SK-N-SH (cell line): ENCODE measurements around the gene HOXB6. TPM values are rescaled to one million over a fixed set of nuclear protein-coding genes. Genes with fewer than 3 reads are reported as not detected.

ENCODE experiments used
- CTCF ChIA-PET: fragments of 300-600, 350-600 bp; formaldehyde crosslinking; extraction: SDS; loops from one replicate; lab custom pipeline; 2021; lab: Yijun Ruan, JAX
- POLR2A ChIA-PET: fragments of 350-600 bp; sonication (Branson Sonifier 250); formaldehyde crosslinking; extraction: SDS; loops from one replicate; lab custom pipeline; 2020; ENCODE audit warnings: antibody characterized with exemption, inconsistent platforms; lab: Yijun Ruan, JAX
- DNase-seq: peaks from one replicate; pipeline ENCODE4 v3.0.0; 2012
- H2AFZ ChIP-seq: fragments of 200-600 bp; sonication (generic); 2 replicates; pipeline ENCODE4 v1.8.1; 2016; ENCODE audit warnings: antibody characterized with exemption, mild to moderate bottlenecking, low read depth
- H3F3A ChIP-seq: fragments of 200-600 bp; sonication (generic); replicated peaks from 2 replicates; pipeline ENCODE3; 2016; ENCODE audit warnings: antibody characterized with exemption, mild to moderate bottlenecking; ENCODE audit not compliant: insufficient read depth
- H3K27ac ChIP-seq, 2 experiments: fragments of 200-500 bp in 1 of 2; fragments of 200-600 bp in 1 of 2; sonication (Bioruptor generic) in 1 of 2; sonication (generic), shearing (Covaris generic) in 1 of 2; 2 replicates each; pipeline versions ENCODE4 v1.5.1 to v1.6.1; 2014 to 2016; ENCODE audit warnings: low read depth in 2 of 2, inconsistent platforms in 1 of 2, low read length in 1 of 2, mild to moderate bottlenecking in 1 of 2, mixed read lengths in 1 of 2
- H3K27me3 ChIP-seq: fragments of 200-600 bp; sonication (generic), shearing (Covaris generic); 2 replicates; pipeline ENCODE4 v1.6.1; 2016; ENCODE audit warnings: mixed run types; ENCODE audit not compliant: insufficient read depth
- H3K36me3 ChIP-seq, 2 experiments: fragments of 200-500 bp in 1 of 2; fragments of 200-600 bp in 1 of 2; sonication (Bioruptor generic) in 1 of 2; sonication (generic) in 1 of 2; replicated peaks in 1 of 2; 2 replicates each; pipeline versions ENCODE3 to v1.5.1; 2014 to 2016; ENCODE audit warnings: low read length in 1 of 2, mild to moderate bottlenecking in 1 of 2; ENCODE audit not compliant: insufficient read depth in 2 of 2, control insufficient read depth in 1 of 2
- H3K4me1 ChIP-seq, 2 experiments: fragments of 200-500 bp in 1 of 2; fragments of 200-600 bp in 1 of 2; sonication (Bioruptor generic) in 1 of 2; sonication (generic), shearing (Covaris generic) in 1 of 2; 2 replicates each; pipeline versions ENCODE4 v1.5.1 to v1.6.1; 2014 to 2016; ENCODE audit warnings: low read depth in 1 of 2, low read length in 1 of 2, mixed run types in 1 of 2; ENCODE audit not compliant: insufficient read depth in 2 of 2, control insufficient read depth in 1 of 2
- H3K4me2 ChIP-seq: fragments of 200-600 bp; sonication (generic), shearing (Covaris generic); 2 replicates; pipeline ENCODE4 v1.6.1; 2017; ENCODE audit warnings: mixed run types
- H3K4me3 ChIP-seq, 2 experiments: fragments of 200-500 bp in 1 of 2; fragments of 200-600 bp in 1 of 2; sonication (Bioruptor generic) in 1 of 2; sonication (generic), shearing (Covaris generic) in 1 of 2; 2 replicates each; pipeline versions ENCODE4 v1.5.1 to v1.8.1; 2014 to 2016; ENCODE audit warnings: low read depth in 2 of 2, inconsistent platforms in 1 of 2, low read length in 1 of 2, mild to moderate bottlenecking in 1 of 2, mixed read lengths in 1 of 2, moderate library complexity in 1 of 2
- H3K79me2 ChIP-seq: fragments of 200-600 bp; sonication (generic); 2 replicates; pipeline ENCODE4 v1.8.1; 2017; ENCODE audit warnings: mild to moderate bottlenecking; ENCODE audit not compliant: insufficient read depth
- H3K9ac ChIP-seq: fragments of 200-600 bp; sonication (generic); 2 replicates; pipeline ENCODE4 v1.6.1; 2017; ENCODE audit warnings: mixed run types
- H3K9me2 ChIP-seq: fragments of 200-600 bp; sonication (generic); 2 replicates; pipeline ENCODE4 v1.6.1; 2017; ENCODE audit warnings: mixed run types
- H3K9me3 ChIP-seq: fragments of 200-600 bp; sonication (generic); 2 replicates; pipeline ENCODE4 v1.6.1; 2017; ENCODE audit warnings: mixed run types, mild to moderate bottlenecking, moderate library complexity
- H4K20me1 ChIP-seq: fragments of 200-600 bp; sonication (generic); 2 replicates; pipeline ENCODE4 v1.6.1; 2017; ENCODE audit warnings: mild to moderate bottlenecking, mixed run types; ENCODE audit not compliant: insufficient read depth
- CHD2 ChIP-seq: fragments of 150-350 bp; IDR thresholded peaks from 2 replicates; pipeline ENCODE4 v1.6.1; 2018; ENCODE audit warnings: low read length; ENCODE audit not compliant: partially characterized antibody
- FOSL2 ChIP-seq: IDR thresholded peaks from 2 replicates; pipeline ENCODE4 v1.4.0; 2012; ENCODE audit warnings: low read depth, mild to moderate bottlenecking, moderate library complexity, borderline replicate concordance
- FOXJ3 ChIP-seq: sonication (generic); formaldehyde crosslinking; IDR thresholded peaks from 2 replicates; pipeline ENCODE4 v1.5.1; 2020; ENCODE audit warnings: mild to moderate bottlenecking, missing genetic modification reagents
- FOXM1 ChIP-seq: IDR thresholded peaks from 2 replicates; pipeline ENCODE4 v1.4.0; 2012; ENCODE audit warnings: low read depth, mild to moderate bottlenecking
- GABPA ChIP-seq: IDR thresholded peaks from 2 replicates; pipeline ENCODE4 v1.4.0; 2012; ENCODE audit warnings: low read depth, mild to moderate bottlenecking
- JUND ChIP-seq: IDR thresholded peaks from 2 replicates; pipeline ENCODE4 v1.4.0; 2012
- NRF1 ChIP-seq: IDR thresholded peaks from 2 replicates; pipeline ENCODE4 v1.6.1; 2012; ENCODE audit warnings: low read depth, mild to moderate bottlenecking, low read length
- RAD21 ChIP-seq: IDR thresholded peaks from 2 replicates; pipeline ENCODE4 v1.6.1; 2012; ENCODE audit warnings: mild to moderate bottlenecking, low read length
- RXRA ChIP-seq: IDR thresholded peaks from 2 replicates; pipeline ENCODE4 v1.4.0; 2012; ENCODE audit warnings: low read depth, mild to moderate bottlenecking, borderline replicate concordance
- TAF1 ChIP-seq: IDR thresholded peaks from 2 replicates; pipeline ENCODE4 v1.6.1; 2012; ENCODE audit warnings: low read depth, mild to moderate bottlenecking, low read length, moderate library complexity, borderline replicate concordance
- TCF12 ChIP-seq: IDR thresholded peaks from 2 replicates; pipeline ENCODE4 v1.4.0; 2012
- WGBS: methylation state at CpG from one replicate; pipeline ENCODE4 v1.1.6; 2017; ENCODE audit warnings: low lambda C conversion rate; 5-methylcytosine and 5-hydroxymethylcytosine counted together
- polyA plus RNA-seq, 3 experiments: library from polyadenylated mRNA; depleted of rRNA; stranded (reverse); fragments of >200 nt; gene quantifications; 2 replicates each; pipeline ENCODE4 v1.2.3, GENCODE V29; 2012
- TF ChIP-seq, protein P1 (sequence below): IDR thresholded peaks from 2 replicates; pipeline ENCODE4 v1.4.0; 2012; ENCODE audit warnings: low read depth, borderline replicate concordance
- TF ChIP-seq, protein P2 (sequence below): IDR thresholded peaks from 2 replicates; pipeline ENCODE4; 2012
- TF ChIP-seq, protein P3 (sequence below): fragments of 200-600 bp; sonication (generic); IDR thresholded peaks from 2 replicates; pipeline ENCODE4 v1.6.1; 2017; ENCODE audit warnings: antibody characterized with exemption, mild to moderate bottlenecking, moderate library complexity
- TF ChIP-seq, protein P4 (sequence below): fragments of 150-350 bp; IDR thresholded peaks from 2 replicates; pipeline ENCODE4 v1.6.1; 2016; ENCODE audit warnings: mild to moderate bottlenecking, low read depth, low read length

HOXB6 gene
- polyA plus RNA-seq, 1 of the 3 experiments (the other 2 are of a cell fraction): not detected

DNA sequence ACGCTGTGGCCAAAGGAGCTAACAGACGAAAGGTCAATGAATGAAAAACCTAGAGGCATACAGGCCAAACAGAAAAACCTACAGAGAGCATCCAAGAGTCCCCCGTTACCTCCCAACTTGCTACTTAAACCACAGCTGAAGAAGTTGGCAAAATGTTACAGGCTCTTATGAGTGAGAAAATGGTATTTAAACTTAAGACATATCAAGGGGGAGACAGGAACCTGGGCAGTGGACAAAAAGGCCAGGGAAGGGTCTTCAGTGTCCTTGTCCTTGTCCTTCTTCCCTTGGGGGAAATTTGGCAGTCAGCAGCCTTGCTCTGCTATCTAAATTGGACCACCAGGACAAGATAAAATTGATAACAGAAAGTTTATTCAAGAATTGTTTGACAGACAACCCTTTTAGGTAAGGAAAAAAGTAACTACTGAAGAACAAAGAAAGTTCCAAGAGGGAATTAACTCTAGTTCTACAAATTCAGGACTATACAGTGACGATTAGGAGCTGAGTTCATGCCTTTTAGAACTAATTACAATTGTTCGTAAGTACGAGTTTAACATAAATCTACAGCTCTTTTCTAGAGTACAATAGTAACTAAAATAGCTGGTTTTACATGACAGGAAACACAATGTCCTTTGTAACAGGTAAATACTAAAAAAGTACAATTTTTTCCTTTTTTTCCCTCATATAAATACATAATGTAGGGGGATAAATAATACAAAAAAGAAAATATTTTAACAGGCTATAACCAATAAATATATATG, 56.1 kb downstream of the HOXB6 start:
- no peak overlapping the region for H3K4me2 ChIP-seq

More for the DNA sequence above, 56.1 kb downstream of the HOXB6 start:
- no peak for DNase-seq
- Histone ChIP-seq H3K9me2 (no peaks in the 10 kb centered on the region), H3K9ac (no peak overlapping the region), H3K27me3 (peaks cover 95% of the 10 kb centered on the region), H2AFZ (no peak overlapping the region), H3K4me1 (no peaks in the 10 kb centered on the region), H3K27ac (no peak overlapping the region), H3F3A (peaks cover 4% of the 10 kb centered on the region), H4K20me1 (no peaks in the 10 kb centered on the region), H3K79me2 (no peaks in the 10 kb centered on the region), H3K9me3 (no peaks in the 10 kb centered on the region), H3K4me3 (no peak overlapping the region), H3K36me3 (no peaks in the 10 kb centered on the region)
- ChIA-PET POLR2A (no interaction called here), CTCF (interaction anchor here (1.6 kb wide), 1 partner anchor 92 kb away, joined by 4 read pairs; no protein-coding TSS in a partner anchor)
- WGBS: 27% methylated on average over 6 of the region's 6 CpGs
- TF ChIP-seq JUND (no peak), RAD21 (no peak), RXRA (no peak), GABPA (no peak), FOSL2 (no peak), CHD2 (no peak), FOXJ3 (CRISPR knock-in tag) (no peak), TAF1 (no peak), NRF1 (no peak), TCF12 (no peak), FOXM1 (no peak)
- TF ChIP-seq, protein P1, sequence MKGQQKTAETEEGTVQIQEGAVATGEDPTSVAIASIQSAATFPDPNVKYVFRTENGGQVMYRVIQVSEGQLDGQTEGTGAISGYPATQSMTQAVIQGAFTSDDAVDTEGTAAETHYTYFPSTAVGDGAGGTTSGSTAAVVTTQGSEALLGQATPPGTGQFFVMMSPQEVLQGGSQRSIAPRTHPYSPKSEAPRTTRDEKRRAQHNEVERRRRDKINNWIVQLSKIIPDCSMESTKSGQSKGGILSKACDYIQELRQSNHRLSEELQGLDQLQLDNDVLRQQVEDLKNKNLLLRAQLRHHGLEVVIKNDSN: no peak
- TF ChIP-seq, protein P2, sequence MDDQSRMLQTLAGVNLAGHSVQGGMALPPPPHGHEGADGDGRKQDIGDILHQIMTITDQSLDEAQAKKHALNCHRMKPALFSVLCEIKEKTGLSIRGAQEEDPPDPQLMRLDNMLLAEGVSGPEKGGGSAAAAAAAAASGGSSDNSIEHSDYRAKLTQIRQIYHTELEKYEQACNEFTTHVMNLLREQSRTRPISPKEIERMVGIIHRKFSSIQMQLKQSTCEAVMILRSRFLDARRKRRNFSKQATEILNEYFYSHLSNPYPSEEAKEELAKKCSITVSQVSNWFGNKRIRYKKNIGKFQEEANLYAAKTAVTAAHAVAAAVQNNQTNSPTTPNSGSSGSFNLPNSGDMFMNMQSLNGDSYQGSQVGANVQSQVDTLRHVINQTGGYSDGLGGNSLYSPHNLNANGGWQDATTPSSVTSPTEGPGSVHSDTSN: no peak
- TF ChIP-seq, protein P3, sequence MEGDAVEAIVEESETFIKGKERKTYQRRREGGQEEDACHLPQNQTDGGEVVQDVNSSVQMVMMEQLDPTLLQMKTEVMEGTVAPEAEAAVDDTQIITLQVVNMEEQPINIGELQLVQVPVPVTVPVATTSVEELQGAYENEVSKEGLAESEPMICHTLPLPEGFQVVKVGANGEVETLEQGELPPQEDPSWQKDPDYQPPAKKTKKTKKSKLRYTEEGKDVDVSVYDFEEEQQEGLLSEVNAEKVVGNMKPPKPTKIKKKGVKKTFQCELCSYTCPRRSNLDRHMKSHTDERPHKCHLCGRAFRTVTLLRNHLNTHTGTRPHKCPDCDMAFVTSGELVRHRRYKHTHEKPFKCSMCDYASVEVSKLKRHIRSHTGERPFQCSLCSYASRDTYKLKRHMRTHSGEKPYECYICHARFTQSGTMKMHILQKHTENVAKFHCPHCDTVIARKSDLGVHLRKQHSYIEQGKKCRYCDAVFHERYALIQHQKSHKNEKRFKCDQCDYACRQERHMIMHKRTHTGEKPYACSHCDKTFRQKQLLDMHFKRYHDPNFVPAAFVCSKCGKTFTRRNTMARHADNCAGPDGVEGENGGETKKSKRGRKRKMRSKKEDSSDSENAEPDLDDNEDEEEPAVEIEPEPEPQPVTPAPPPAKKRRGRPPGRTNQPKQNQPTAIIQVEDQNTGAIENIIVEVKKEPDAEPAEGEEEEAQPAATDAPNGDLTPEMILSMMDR: no peak
- TF ChIP-seq, protein P4, sequence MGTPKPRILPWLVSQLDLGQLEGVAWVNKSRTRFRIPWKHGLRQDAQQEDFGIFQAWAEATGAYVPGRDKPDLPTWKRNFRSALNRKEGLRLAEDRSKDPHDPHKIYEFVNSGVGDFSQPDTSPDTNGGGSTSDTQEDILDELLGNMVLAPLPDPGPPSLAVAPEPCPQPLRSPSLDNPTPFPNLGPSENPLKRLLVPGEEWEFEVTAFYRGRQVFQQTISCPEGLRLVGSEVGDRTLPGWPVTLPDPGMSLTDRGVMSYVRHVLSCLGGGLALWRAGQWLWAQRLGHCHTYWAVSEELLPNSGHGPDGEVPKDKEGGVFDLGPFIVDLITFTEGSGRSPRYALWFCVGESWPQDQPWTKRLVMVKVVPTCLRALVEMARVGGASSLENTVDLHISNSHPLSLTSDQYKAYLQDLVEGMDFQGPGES: no peak
